ENCODE measurements around the gene ADGRG6.

Gene ADGRG6

GRCh38 chr6:142441716-142442115 is 139.9 kb downstream of the ADGRG6 start:
- Histone ChIP-seq H3K4me1 (ENCODE audit: insufficient read depth, low read length, poor library complexity, severe bottlenecking) (peaks cover 23% of the 10 kb centered on the region), H3K9ac (ENCODE audit: low read depth, low read length, poor library complexity, severe bottlenecking) (no peak overlapping the region)

GRCh38 chr6:142443102-142443501 is 141.3 kb downstream of the ADGRG6 start:
- Histone ChIP-seq H3K9me3 (ENCODE audit: insufficient read depth, low read depth, low read length) (no peaks in the 10 kb centered on the region), H3K36me3 (ENCODE audit: insufficient read depth, low read length) (no peaks in the 10 kb centered on the region), H3K79me2 (ENCODE audit: insufficient read depth, low read length) (no peaks in the 10 kb centered on the region), H3K9ac (ENCODE audit: low read depth, low read length, poor library complexity, severe bottlenecking) (no peak overlapping the region), H3F3A (ENCODE audit: low read depth) (no peaks in the 10 kb centered on the region), H3K4me1 (ENCODE audit: insufficient read depth, low read length, poor library complexity, severe bottlenecking) (peaks cover 24% of the 10 kb centered on the region), H3K9me2 (replicated peaks; ENCODE audit: low read depth, low read length) (no peaks in the 10 kb centered on the region), H2AFZ (ENCODE audit: low read length) (no peak overlapping the region), H3K4me2 (ENCODE audit: low read depth, low read length, poor library complexity, severe bottlenecking) (no peak overlapping the region), H3K4me3 (ENCODE audit: low read length, poor library complexity, severe bottlenecking) (no peak overlapping the region), H4K20me1 (ENCODE audit: insufficient read depth, low read length, poor library complexity, severe bottlenecking) (no peaks in the 10 kb centered on the region), H3K27me3 (ENCODE audit: insufficient read depth, low read length, poor library complexity, severe bottlenecking) (no peaks in the 10 kb centered on the region)
- TF ChIP-seq CTCF (conservative IDR thresholded peaks at IDR 0.05; ENCODE audit: low read length) (no peak), EZH2phosphoT487 (IDR thresholded peaks at IDR 0.05; ENCODE audit: borderline replicate concordance) (no peak)

More at GRCh38 chr6:142441716-142442115, 139.9 kb downstream of the ADGRG6 start:
- H4K20me1 ChIP-seq (ENCODE audit: insufficient read depth, low read length, poor library complexity, severe bottlenecking) = no peaks in the 10 kb centered on the region
- no peak overlapping the region for H2AFZ ChIP-seq (ENCODE audit: low read length)
- TF ChIP-seq EZH2phosphoT487 (IDR thresholded peaks at IDR 0.05; ENCODE audit: borderline replicate concordance) (no peak), CTCF (conservative IDR thresholded peaks at IDR 0.05; ENCODE audit: low read length) (no peak)
- no peaks in the 10 kb centered on the region for H3K9me3 ChIP-seq (ENCODE audit: insufficient read depth, low read depth, low read length)
- H3K79me2 ChIP-seq (ENCODE audit: insufficient read depth, low read length) = no peaks in the 10 kb centered on the region
- no peaks in the 10 kb centered on the region for H3K36me3 ChIP-seq (ENCODE audit: insufficient read depth, low read length)
- H3F3A ChIP-seq (ENCODE audit: low read depth) = no peaks in the 10 kb centered on the region
- H3K27me3 ChIP-seq (ENCODE audit: insufficient read depth, low read length, poor library complexity, severe bottlenecking) = no peaks in the 10 kb centered on the region
- H3K9me2 ChIP-seq (replicated peaks; ENCODE audit: low read depth, low read length) = no peaks in the 10 kb centered on the region
- no peak overlapping the region for H3K4me3 ChIP-seq (ENCODE audit: low read length, poor library complexity, severe bottlenecking)
- no peak overlapping the region for H3K4me2 ChIP-seq (ENCODE audit: low read depth, low read length, poor library complexity, severe bottlenecking)

- no peaks in the 10 kb centered on the region for H3K79me2 ChIP-seq (ENCODE audit: insufficient read depth, low read length)
- no peaks in the 10 kb centered on the region for H3K9me3 ChIP-seq (ENCODE audit: insufficient read depth, low read depth, low read length)
- TF ChIP-seq CTCF (conservative IDR thresholded peaks at IDR 0.05; ENCODE audit: low read length) (no peak), EZH2phosphoT487 (IDR thresholded peaks at IDR 0.05; ENCODE audit: borderline replicate concordance) (no peak)
- H3K9me2 ChIP-seq (replicated peaks; ENCODE audit: low read depth, low read length) = no peaks in the 10 kb centered on the region
- H3K4me2 ChIP-seq (ENCODE audit: low read depth, low read length, poor library complexity, severe bottlenecking) = no peak overlapping the region
- no peak overlapping the region for H3K9ac ChIP-seq (ENCODE audit: low read depth, low read length, poor library complexity, severe bottlenecking)
- no peak overlapping the region for H3K4me3 ChIP-seq (ENCODE audit: low read length, poor library complexity, severe bottlenecking)
- H3K27me3 ChIP-seq (ENCODE audit: insufficient read depth, low read length, poor library complexity, severe bottlenecking) = no peaks in the 10 kb centered on the region
- peaks cover 24% of the 10 kb centered on the region for H3K4me1 ChIP-seq (ENCODE audit: insufficient read depth, low read length, poor library complexity, severe bottlenecking)
- H2AFZ ChIP-seq (ENCODE audit: low read length) = no peak overlapping the region
- H3K36me3 ChIP-seq (ENCODE audit: insufficient read depth, low read length) = no peaks in the 10 kb centered on the region
- no peaks in the 10 kb centered on the region for H3F3A ChIP-seq (ENCODE audit: low read depth)
- H4K20me1 ChIP-seq (ENCODE audit: insufficient read depth, low read length, poor library complexity, severe bottlenecking) = no peaks in the 10 kb centered on the region
These were observed 141.7 kb downstream of the ADGRG6 start for GRCh38 chr6:142443532-142443931.
